Muscle of back (tissue), 11 donors: ENCODE results near the gene CAPN10. TPM values are rescaled to one million over a fixed set of nuclear protein-coding genes. Genes with fewer than 3 reads are reported as not detected.

Experiments
- DNase-seq, 3 donors: peaks; one replicate each; pipeline versions ENCODE4 v3.0.0 to v3.0.0-alpha.2; 2013
- polyA plus RNA-seq, 10 donors: library from polyadenylated mRNA; unstranded; fragments of 120-200 nt; gene quantifications; one replicate each; pipeline ENCODE4 v1.2.1, GENCODE V29; 2013; ENCODE audit not compliant: insufficient read length in 10 of 10

CAPN10 gene
- polyA plus RNA-seq, 10 donors = 11.0 to 22.2 (median 15.0) TPM

DNA sequence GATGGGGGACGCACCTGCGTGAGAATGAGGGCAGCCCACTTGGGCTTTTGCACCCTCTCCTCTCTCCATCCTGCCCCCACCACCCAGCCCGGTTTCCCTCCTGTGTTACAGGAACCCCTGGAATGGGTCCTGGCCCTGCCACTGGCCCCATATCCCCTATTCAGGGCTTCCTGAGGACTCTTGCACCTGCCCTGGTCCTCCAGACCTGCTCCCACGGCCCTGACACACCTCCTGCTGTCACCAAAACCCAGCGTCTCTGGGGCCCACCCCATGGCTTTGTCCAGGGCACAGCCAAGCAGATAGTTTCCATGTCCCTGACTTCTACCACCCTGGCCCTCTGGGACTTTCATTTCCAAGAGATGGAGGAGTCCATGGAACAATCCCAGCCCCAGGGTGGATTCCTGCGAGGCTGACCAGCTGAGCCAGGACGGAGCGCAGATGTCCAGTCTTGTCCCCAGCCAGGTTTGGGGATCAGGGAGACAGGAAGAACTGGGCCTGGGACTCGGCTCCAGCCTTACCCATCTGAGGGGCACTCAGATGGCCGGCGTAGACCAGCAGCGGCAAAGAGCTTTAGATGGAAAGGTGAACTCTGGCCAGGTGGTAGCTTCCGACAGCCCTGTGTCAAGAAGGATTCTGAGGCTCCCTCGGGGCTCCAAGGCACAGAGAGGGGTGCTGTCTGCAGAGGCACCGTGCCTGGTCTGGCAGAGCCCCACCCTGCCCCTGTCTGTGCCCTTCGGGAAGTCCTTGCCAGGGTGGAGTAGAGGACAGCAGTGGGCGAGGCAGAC is 50.8 kb downstream of the CAPN10 start:
- DNase-seq = no peak

GRCh38 chr2:240637901-240638345 is 51.4 kb downstream of the CAPN10 start:
- no peak for DNase-seq

- DNase-seq = peak; percentile 77 to 93 (median 81)
Measured at GRCh38 chr2:240638512-240639160, 52.1 kb downstream of the CAPN10 start.

DNA sequence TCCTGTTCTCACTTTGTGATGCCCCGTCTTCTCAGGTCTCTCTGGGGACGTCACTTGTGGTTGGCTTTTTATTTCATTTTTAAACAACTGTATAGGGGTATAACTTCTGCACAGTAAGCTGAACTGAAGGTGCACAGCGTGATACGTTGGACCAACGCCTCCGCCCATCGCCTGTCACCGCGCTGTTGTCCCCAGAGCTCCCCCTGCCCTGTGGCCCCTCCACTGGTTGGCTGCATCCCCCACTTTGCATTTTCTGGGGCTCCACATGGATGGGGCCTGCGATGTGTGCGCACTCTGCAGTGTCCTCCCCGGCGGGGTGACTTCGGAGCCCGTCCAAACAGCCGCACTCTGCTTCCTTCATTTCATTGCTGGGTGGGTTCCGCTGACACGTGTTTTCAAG is 53.0 kb downstream of the CAPN10 start:
- DNase-seq = no peak

GRCh38 chr2:240640939-240641338 is 54.4 kb downstream of the CAPN10 start:
- no peak for DNase-seq

DNA sequence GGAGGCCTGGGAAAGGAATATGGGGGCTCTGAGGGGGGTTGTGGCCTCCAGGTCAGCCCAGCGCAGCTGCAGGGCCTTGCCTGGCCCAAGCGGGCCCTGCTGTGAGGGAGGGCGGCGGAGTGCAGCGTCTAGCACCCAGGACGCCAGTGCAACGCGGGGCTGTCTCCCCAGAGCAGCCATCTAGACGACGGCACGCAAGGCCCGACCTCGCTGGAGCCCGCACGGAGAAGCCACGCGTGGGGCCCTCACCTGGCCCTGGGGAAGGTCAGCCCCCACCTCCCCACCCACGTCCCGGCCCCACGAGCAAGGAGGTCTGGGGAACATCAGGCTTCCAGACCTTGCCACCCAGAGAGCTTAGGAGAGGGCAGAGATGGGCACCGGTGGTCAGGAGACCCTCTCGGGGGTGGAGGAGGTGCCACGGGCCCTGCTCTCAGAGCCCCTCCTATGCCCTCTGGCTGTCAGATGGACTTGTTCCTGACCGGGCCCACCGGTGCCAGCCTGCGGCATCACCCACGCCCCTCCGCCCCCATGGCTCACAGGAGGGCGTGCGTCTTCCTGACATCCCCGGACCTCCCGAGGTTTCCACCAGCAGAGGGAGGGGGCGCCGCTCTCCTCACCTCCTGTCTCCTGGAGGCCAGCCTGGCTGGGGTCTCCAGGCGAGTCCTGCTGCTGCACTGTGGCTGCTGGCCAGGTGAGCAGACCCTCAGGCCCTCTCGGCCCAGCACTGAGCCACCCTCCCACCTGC is 55.7 kb downstream of the CAPN10 start:
- no peak for DNase-seq

DNA sequence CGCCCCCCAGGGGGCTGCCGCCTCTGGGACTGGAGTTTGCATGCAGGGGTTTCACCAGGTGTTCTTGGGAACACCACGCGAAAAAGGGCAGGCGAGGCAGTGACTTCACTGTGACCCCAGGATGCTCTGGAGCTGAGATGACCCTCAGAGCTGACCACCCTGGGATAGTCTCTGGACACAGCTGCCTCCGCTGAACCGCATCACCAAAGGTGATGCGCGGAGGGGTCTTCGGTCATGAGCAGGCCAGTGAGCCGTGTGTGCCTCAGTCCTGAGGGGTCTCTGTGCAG is 56.2 kb downstream of the CAPN10 start:
- no peak for DNase-seq

GRCh38 chr2:240643093-240643810 is 56.7 kb downstream of the CAPN10 start:
- no peak for DNase-seq

- DNase-seq = no peak
Measured at GRCh38 chr2:240643811-240644150, 57.2 kb downstream of the CAPN10 start.

DNA sequence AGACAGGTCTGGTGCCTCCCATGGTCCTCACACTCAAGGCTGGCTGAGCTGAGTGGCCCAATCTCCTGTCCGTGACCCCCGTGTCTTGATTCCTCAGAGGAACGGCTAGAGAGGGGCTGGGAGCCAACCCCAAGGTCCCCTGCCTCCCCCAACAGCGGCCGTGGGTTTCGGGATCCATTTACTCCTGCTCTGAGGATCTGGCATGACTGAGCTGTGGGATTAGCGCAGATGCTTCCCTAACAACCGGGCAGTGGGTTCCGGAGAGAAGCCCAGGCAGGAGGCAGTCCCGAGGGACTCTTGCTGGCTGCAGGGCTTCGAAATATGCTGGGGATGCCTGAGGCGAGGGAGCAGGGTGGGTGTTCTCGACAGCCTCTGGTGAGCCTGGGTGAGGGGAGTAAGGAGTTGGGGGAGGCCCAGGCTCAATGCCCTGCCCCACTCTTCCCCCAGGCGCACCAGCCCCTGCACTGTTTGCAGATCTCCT is 57.7 kb downstream of the CAPN10 start:
- no peak for DNase-seq

- DNase-seq = no peak
Measured at GRCh38 chr2:240644859-240645301, 58.3 kb downstream of the CAPN10 start.

DNA sequence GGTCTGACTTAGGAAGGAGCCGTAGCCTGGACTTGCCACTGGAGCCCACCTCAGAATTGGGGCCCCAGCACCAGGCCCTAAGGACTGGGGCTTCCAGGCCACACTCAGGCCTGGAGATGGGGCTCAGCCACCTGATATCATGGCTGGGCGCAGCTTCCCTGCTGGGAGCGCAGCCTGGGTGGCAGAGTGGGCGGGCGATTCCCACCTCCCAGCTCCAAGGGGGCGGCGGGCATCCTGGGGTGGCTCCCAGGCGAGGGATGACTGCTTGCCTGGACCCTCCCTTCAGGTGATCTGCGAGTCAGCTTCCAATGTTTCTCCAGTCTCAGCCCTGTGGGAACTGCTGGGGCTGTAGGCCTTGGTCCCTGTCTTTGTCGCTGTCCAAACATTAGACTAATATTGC is 58.8 kb downstream of the CAPN10 start:
- no peak for DNase-seq

GRCh38 chr2:240645801-240646175 is 59.3 kb downstream of the CAPN10 start:
- DNase-seq = no peak

DNA sequence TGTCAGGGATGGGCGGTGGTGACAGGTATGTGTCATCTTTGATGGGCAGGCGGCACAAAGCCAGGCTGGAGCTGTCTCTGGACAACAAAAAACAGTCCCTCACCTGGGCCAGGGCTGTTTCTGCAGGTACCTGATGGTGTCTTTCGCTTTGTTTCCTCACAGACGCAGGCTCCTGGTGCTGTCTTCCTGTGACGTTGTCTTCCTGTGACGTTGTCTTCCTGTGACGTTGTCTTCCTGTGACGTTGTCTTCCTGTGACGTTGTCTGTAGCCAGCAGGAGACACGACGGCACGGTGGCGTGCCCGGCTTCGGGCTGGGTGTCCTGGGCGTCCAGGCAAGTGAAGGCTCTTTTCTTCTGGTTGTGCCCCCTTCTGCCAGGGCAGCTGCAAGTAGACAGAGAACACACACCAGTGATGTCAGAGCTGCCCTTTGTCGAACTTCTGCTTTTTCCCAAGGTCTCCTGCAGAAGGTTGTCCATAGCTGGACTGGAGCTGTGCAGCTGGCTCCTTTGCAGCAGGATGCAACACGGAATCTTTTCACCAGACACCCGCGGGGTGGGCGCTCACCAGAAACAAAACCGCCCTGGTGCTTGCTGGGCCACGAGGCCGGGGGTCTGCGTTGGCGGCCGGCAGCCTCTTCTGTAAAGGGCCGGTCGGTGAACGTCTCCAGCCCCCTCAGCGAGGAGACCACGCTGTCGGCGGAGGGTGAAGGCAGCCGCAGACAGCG is 59.8 kb downstream of the CAPN10 start:
- no peak for DNase-seq

- DNase-seq = no peak
Measured at GRCh38 chr2:240646900-240647502, 60.5 kb downstream of the CAPN10 start.

DNA sequence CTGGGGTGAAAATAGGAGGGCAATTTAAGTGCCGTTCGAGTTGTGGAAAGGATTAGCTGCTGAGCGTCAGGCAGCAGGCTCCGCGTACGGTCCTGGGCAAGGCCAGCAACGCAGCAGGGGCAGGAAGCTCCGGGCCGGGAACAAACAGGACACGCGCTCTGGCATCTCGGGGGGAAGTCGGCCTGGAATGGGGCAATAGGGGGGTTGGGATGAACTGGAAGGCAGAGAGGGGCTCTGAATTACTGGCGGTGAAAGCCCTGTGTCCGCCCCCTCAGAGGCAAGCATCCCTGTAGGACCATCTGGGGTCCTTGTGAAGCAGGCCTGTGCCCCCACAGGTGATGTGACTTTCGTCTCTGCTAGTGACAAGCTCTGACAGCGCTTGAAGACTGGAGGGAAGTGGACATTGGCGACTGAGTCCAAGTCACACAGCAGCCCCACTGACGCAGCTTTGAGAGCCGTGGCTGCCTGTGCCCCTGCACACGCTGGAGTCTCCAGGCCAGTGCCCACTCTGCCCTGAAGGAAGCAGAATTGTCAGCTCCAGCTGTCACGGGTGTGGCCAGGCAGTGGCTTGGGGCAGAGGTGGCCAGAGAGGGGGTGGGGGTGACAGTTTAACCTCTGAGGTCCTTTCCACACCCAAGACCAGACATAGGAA is 61.1 kb downstream of the CAPN10 start:
- DNase-seq = no peak

- no peak for DNase-seq
Measured at GRCh38 chr2:240648155-240648649, 61.7 kb downstream of the CAPN10 start.
